ENCODE data around the gene ITGB7.

DNA sequence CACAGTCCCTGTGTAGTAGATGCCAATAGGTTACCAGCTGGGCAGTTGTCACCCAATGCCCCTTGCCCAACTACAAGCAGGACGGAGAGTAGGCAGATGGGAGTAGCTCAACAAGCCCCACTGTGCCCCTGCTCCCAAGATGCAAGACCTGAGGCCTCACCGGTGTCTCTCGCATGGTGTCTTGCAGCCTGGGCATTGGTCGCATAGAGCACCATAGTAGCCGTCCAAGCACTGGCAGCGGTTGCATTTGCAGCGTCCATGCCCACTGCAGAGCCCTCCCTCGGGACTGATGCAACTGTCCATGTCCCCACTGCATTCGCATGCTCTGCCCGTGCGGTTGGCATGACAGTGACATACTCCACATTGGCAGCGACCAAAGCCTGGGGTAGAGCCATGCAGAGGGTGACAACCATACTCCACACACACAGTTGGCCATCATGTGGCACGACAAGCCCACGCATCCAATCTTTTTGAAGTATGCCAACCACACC is 14.5 kb downstream of the ITGB7 start:
- TF ChIP-seq, protein P1, sequence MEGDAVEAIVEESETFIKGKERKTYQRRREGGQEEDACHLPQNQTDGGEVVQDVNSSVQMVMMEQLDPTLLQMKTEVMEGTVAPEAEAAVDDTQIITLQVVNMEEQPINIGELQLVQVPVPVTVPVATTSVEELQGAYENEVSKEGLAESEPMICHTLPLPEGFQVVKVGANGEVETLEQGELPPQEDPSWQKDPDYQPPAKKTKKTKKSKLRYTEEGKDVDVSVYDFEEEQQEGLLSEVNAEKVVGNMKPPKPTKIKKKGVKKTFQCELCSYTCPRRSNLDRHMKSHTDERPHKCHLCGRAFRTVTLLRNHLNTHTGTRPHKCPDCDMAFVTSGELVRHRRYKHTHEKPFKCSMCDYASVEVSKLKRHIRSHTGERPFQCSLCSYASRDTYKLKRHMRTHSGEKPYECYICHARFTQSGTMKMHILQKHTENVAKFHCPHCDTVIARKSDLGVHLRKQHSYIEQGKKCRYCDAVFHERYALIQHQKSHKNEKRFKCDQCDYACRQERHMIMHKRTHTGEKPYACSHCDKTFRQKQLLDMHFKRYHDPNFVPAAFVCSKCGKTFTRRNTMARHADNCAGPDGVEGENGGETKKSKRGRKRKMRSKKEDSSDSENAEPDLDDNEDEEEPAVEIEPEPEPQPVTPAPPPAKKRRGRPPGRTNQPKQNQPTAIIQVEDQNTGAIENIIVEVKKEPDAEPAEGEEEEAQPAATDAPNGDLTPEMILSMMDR (IDR thresholded peaks at IDR 0.05 in 8 of 11, conservative IDR thresholded peaks at IDR 0.05 in 3 of 11), result no peak
- TF ChIP-seq POLR2A (IDR thresholded peaks at IDR 0.05), result no peak
